ENCODE data around the gene FLT3. TPM values are rescaled to one million over a fixed set of nuclear protein-coding genes. Genes with fewer than 3 reads are reported as not detected.

FLT3 gene
- total and polyA plus RNA-seq, 2 of the 13 experiments (the other 11 are each of a cell fraction or from before 2014, with no cell fraction given) = not detected

GRCh38 chr13:27953676-27954405 lies 146.5 kb downstream of the FLT3 start (continued):
- TF ChIP-seq MAX (IDR thresholded peaks at IDR 0.05) (no peak), DPF2 (CRISPR knock-in tag; IDR thresholded peaks at IDR 0.05; ENCODE audit: borderline replicate concordance, low read depth) (no peak), SMC3 (IDR thresholded peaks at IDR 0.05; ENCODE audit: low read length) (no peak), SP140L (CRISPR knock-in tag; IDR thresholded peaks at IDR 0.05; ENCODE audit: borderline replicate concordance) (no peak), ZNF230 (CRISPR knock-in tag; IDR thresholded peaks at IDR 0.05) (no peak), ZNF790 (CRISPR knock-in tag; IDR thresholded peaks at IDR 0.05; ENCODE audit: borderline replicate concordance) (no peak), CEBPG (CRISPR knock-in tag; IDR thresholded peaks at IDR 0.05) (no peak), ZFP91 (CRISPR knock-in tag; IDR thresholded peaks at IDR 0.05; ENCODE audit: borderline replicate concordance) (0 out of 2 replicates have a peak, but pooled peaks have one; percentile 19), EHMT2 (IDR thresholded peaks at IDR 0.05; ENCODE audit: borderline replicate concordance, low read depth, low read length) (no peak), ZNF672 (CRISPR knock-in tag; IDR thresholded peaks at IDR 0.05) (no peak), REXO4 (CRISPR knock-in tag; IDR thresholded peaks at IDR 0.05; ENCODE audit: borderline replicate concordance) (no peak), NFE2L1 (CRISPR knock-in tag; IDR thresholded peaks at IDR 0.05; ENCODE audit: borderline replicate concordance) (no peak), ERF (CRISPR knock-in tag; IDR thresholded peaks at IDR 0.05) (no peak), SSRP1 (CRISPR knock-in tag; IDR thresholded peaks at IDR 0.05) (no peak), KLF11 (CRISPR knock-in tag; IDR thresholded peaks at IDR 0.05) (no peak), CHD2 (IDR thresholded peaks at IDR 0.05; ENCODE audit: low read depth, low read length) (no peak), USF2 (IDR thresholded peaks at IDR 0.05; ENCODE audit: low read depth, low read length) (no peak), USF2 (CRISPR knock-in tag; IDR thresholded peaks at IDR 0.05; ENCODE audit: borderline replicate concordance) (no peak), IKZF5 (CRISPR knock-in tag; IDR thresholded peaks at IDR 0.05) (no peak), BATF2 (CRISPR knock-in tag; IDR thresholded peaks at IDR 0.05) (no peak), ZNF570 (CRISPR knock-in tag; IDR thresholded peaks at IDR 0.05; ENCODE audit: borderline replicate concordance) (no peak), ZNF446 (CRISPR knock-in tag; IDR thresholded peaks at IDR 0.05) (no peak), RNF219 (CRISPR knock-in tag; IDR thresholded peaks at IDR 0.05) (no peak)
